Glomerular endothelial cell (primary cell): ENCODE data around the gene LONP1. TPM values are rescaled to one million over a fixed set of nuclear protein-coding genes. Genes with fewer than 3 reads are reported as not detected.
"Not testable (repeated sequence)": the region's sequence is repeated elsewhere in the genome, so short reads cannot be mapped to it uniquely, and the experiment has no call there.

Experiments used
- DNase-seq: peaks from one replicate; pipeline ENCODE4 v3.0.0-alpha.2; 2011; ENCODE audit warnings: low read depth, low spot score; ENCODE audit errors: extremely low read depth
- total RNA-seq: library from RNA; depleted of rRNA; stranded (reverse); fragments of >200 nt; gene quantifications from 2 replicates; pipeline ENCODE4 v1.2.3, GENCODE V29; 2015

The LONP1 gene, protein sequence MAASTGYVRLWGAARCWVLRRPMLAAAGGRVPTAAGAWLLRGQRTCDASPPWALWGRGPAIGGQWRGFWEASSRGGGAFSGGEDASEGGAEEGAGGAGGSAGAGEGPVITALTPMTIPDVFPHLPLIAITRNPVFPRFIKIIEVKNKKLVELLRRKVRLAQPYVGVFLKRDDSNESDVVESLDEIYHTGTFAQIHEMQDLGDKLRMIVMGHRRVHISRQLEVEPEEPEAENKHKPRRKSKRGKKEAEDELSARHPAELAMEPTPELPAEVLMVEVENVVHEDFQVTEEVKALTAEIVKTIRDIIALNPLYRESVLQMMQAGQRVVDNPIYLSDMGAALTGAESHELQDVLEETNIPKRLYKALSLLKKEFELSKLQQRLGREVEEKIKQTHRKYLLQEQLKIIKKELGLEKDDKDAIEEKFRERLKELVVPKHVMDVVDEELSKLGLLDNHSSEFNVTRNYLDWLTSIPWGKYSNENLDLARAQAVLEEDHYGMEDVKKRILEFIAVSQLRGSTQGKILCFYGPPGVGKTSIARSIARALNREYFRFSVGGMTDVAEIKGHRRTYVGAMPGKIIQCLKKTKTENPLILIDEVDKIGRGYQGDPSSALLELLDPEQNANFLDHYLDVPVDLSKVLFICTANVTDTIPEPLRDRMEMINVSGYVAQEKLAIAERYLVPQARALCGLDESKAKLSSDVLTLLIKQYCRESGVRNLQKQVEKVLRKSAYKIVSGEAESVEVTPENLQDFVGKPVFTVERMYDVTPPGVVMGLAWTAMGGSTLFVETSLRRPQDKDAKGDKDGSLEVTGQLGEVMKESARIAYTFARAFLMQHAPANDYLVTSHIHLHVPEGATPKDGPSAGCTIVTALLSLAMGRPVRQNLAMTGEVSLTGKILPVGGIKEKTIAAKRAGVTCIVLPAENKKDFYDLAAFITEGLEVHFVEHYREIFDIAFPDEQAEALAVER
- 75.9 and 123 TPM in 2 replicates for total RNA-seq

DNA sequence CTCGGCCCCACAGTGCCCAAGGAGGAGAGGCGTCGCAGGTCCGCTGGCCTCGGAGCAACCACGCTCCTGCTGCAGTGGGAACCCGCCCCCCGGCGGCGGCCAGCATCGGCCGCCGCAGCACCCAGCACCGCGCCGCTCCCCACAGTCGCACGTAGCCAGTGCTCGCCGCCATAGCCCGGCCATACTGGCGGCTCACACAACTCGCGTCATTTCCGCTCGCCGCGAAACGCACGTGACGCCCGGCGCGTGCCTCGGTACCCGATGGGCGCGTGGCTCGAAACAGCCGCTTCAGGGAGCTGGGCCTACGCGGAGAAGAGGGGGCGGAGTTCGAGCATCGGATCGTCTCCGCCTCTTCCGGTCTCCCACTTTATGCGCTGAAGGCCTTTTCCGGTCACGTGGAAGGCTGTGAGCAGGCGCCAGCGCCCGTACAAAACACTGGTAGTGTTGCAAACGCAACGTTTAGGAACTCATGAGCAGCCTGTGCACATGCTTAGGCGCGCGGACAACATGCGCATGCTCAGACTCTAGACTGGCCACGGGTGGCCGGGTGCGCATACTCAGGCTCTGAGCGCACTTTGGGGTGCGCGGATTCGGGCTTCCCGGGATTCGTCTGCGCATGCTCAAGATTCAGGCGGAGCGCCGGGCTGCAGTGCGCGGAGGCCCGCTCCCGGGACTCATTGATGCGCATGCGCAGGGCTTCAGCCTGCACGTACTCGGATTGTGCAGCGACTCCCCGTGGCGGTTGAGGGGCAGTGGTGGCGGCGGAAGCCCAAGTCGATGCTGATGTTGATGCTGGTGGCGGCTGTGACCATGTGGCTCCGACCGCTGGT lies at the start of gene LONP1, which contains the start of gene CATSPERD:
TSS of gene LONP1 (minus strand) at position 186 of the 830 bp plus-strand sequence. CDS start at position 172, 14 bp downstream.
TSS of gene CATSPERD (plus strand) at position 677 of the 830 bp plus-strand sequence. CDS start at position 778, 101 bp downstream.
- peak; percentile 91 for DNase-seq

DNA sequence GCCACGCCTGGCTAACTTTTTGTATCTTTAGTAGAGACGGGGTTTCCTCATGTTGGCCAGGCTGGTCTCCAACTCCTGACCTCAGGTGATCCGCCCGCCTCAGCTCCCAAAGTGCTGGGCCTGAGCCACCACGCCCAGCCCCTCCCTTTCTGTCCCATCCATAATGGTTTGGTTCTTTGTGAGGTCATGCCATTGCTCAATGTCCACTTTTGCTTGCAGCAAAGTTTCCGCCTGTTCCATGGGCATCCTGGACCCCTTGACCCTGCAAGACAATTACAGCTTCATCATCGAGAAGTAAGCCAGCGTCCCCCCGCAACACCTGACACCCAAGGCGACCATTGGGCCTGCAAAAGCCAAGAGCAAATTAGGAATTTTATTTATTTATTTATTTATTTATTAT lies 48.0 kb upstream of the LONP1 start:
- DNase-seq = no peak

DNA sequence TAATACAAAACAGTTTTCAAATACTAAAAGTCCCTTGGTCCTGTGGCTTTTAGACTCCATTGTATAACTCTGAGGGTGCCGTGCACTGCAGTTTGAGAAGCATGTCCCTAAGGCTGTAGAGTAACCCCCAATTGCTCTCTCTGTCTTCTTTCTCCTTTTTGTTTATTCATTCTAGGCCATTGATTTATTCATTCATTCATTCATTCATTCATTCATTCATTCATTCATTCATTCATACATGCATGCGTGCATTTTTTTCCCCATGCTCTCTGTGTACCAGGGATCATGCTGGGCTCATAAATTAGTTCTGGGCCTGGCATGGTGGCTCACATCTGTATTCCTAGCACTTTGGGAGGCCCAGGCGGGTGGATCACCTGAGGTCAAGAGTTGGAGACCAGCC lies 45.3 kb upstream of the LONP1 start:
- no peak for DNase-seq

DNA sequence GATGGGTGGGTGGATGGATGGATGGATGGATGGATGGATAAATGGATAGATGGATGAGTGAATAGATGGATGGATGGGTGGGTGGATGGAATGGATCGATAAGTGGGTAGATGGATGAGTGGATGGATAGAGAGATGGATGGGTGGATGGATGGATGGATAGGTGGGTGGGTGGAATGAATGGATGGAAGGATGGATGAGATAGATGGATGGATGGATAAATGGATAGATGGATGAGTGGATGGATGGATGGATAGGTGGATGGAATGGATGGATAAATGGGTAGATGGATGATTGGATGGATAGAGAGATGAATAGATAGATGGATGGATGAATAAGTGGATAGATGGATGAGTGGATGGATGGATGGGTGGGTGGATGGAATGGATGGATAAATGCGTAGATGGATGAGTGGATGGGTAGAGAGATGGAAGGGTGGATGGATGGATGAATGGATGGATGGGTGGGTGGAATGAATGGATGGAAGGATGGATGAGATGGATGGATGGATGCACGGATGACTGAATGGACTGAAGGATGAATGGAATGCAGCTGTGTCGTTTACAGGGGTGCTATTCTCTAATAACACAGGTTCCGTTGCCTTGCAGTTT lies 42.8 kb upstream of the LONP1 start:
- DNase-seq = no peak

DNA sequence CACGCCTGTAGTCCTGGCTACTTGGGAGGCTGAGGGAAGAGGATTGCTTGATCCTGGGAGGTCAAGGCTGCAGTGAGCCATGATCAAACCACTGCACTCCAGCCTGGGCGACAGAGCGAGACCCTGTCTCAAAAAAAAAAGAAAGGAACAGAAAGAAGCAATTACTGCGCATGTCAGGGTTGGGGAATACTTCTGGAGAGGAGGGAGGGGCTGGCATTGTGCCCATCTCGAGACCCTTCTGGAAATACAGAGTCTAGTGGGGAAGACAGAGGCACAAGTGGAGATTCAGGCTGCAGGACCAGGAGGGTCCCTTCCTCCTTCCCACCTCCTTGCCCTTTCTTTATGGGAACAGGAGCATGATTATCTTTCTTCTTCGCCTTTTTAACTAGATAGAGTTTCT lies 33.8 kb upstream of the LONP1 start:
- DNase-seq = no peak

DNA sequence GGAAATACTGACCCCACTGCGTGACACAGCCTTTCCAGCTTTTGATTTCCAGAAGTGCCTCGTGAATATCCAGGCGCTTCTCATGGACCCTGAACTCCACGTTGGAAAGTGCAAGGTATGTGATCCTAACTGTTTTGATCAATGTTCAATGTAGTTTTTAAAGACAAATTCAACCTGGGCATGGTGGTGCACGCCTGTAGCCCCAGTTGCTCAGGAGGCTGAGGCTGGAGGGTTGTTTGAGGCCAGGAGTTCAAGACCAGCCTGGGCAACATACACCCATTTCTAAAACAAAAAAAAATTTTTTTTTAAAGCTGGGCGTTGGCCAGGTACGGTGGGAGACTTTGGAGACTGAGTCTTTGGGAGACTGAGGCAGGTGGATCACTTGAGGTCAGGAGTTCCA lies 31.8 kb upstream of the LONP1 start:
- DNase-seq = no peak

DNA sequence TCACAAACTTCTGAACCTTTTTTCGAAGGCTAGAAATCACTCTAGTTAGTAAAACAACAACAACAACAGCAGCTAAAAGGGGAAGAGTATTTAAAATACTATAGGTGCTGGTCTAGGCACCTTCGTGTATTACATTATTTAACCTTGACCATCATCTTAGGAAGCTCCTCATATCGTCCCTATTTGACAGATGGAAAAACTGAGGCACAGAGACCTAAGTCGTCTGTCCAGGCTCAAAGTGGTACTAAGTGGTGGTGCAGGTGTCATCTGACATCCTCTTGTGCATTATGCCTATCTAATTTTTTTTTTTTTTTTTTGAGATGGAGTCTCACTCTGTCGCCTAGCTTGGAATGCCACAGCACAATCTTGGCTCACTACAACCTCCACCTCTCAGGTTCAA lies 29.6 kb upstream of the LONP1 start:
- no peak for DNase-seq

DNA sequence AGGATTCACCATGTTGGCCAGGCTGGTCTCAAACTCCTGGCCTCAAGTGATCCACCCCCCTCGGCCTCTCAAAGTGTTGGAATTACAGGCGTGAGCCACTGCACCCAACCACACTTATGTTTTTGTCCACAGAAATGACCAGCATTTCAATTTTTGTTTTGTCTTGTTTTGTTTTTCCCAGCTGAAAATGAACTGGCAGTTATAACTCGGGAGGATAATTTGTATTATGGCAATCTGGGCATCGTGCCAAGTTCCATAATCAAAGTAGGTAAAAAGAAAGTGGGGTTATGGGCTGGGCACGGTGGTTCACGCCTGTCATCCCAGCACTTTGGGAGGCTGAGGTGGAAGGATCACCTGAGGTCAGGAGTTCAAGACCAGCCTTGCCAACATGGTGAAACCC lies 29.0 kb upstream of the LONP1 start:
- not testable (repeated sequence) for DNase-seq

DNA sequence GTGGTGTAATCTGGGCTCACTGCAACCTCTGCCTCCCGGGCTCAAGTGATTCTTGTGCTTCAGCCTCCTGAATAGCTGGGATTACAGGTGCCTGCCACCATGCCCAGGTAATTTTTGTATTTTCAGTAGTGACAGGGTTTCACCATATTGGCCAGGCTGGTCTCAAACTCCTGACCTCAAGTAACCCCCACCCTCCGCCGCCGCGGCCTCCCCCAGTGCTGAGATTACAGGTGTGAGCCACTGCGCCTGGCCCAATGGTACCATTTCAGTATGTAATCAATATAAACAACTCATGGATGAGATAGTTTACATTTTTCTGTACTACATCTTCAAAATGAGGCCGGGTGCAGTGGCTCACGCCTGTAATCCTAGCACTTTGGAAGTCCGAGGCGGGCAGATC lies 25.1 kb upstream of the LONP1 start:
- DNase-seq = not testable (repeated sequence)

DNA sequence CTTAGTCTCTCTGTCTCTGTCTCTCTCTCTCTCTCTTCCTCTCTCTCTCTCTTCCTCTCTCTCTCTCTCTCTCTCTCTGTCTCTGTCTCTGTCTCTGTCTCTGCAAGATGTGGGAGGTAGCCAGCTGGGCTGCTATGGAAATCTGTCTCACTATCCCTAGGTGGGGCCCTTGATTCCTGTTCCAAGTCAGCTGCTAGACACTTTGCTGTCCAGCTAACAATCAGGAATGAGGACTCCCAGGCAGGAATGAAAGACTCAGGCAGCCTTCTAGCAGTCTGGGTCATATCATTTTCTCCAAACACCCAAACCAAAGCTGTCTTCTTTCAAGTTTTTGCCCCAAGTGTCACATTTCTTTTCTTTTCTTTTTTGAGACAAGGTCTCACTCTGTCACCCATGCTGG lies 23.7 kb upstream of the LONP1 start:
- DNase-seq = no peak

DNA sequence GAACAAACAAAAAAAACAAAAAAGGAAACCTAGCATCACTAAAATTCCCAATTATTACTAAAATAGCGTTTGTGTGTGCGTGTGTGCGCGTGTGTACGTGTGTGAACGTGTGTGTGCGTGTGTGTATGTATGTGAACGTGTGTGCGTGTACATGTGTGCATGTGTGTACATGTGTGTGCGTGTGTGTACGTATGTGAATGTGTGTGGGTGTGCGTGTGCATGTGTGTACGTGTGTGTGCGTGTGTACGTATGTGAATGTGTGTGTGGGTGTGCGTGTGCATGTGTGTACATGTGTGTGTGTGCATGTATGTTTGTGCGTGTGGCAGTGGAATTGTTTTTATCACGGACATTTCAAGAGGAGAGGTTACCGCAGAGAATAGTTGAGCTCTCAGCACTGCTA lies 22.1 kb upstream of the LONP1 start:
- DNase-seq = no peak

DNA sequence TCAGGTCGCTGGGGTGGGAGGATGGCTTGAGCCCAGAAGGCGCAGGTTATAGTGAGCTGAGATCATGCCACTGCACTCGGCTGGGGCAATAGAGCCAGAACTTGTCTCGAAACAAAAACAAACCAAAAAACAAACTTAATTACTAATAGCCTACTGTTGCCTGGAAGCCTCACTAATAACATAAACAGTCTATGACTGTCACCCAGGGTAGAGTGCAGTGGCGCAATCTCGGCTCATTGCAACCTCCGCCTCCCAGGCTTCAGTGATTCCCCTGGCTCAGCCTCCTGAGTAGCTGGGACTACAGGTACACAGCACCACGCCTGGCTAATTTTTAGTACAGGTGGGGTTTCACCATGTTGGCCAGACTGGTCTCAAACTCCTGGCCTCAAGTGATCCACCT lies 18.5 kb upstream of the LONP1 start:
- DNase-seq = no peak

DNA sequence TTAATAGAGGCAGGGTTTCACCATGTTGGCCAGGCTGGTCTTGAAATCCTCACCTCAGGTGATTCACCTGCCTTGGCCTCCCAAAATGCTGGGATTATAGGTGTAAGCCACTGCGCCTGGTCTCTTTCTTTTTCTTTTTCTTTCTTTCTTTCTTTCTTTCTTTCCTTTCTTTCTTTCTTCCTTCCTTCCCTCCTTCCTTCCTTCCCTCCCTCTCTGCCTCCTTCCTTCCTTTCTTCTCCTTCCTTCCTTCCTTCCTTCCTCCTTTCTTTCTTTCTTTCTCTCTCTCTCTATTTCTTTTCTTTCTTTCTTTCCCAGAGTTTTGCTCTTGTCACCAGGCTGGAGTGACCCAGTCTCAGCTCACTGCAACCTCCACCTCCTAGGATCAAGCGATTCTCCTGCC lies 13.2 kb upstream of the LONP1 start:
- DNase-seq = not testable (repeated sequence)

DNA sequence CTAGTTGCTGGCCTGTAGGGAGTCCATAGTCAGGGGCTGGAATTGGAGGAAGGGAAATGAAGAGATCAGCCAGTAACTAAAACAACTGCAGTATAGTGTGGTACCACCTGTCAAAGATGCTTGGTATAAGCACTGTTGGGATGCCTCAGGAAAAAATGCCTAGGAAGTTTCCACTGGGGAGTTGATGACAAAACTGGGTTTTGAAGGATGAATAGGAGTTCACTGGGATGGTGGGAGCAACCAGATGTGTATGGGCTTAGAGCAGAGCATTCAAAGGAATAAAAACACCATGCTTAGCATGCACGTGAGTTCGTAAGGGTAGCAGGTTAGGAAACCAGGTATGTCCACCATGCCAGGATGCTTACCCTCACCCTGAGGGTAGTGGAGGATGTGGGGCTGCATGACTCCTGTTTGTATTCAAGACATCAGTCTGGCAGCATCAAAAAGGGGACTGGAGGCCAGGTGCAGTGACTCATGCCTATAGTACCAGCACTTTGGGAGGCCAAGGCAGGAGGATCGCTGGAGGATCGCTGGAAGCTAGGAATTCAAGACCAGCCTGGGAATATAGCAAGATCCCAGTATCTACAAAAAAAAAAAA lies 7.6 kb upstream of the LONP1 start:
- DNase-seq = no peak

DNA sequence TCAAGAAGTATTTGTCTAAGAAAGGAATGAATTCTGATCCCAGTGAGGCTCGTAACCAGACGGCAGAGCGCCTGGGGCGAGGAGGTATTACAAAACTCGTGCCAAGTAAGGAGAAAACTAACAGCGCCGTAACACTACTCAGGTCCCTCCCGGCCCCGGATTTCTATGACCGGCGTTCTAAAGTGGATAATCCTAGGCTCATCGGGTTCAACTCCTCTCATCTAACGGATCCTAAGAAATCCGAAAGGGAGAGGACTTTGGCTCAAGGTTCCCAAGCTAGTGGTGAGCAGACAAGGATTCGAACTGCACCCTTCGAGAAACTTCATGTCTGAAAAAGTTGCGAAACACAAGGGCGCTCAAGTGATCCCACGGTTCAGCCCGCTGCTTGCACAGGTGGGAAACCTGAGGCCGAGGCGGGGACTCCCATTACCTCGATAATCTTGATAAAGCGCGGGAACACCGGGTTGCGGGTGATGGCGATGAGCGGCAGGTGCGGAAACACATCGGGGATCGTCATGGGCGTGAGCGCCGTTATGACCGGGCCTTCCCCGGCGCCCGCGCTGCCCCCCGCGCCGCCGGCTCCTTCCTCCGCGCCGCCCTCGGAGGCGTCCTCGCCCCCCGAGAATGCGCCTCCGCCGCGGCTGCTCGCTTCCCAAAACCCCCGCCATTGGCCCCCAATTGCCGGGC lies 529 bp downstream of the LONP1 start:
- DNase-seq = no peak

DNA sequence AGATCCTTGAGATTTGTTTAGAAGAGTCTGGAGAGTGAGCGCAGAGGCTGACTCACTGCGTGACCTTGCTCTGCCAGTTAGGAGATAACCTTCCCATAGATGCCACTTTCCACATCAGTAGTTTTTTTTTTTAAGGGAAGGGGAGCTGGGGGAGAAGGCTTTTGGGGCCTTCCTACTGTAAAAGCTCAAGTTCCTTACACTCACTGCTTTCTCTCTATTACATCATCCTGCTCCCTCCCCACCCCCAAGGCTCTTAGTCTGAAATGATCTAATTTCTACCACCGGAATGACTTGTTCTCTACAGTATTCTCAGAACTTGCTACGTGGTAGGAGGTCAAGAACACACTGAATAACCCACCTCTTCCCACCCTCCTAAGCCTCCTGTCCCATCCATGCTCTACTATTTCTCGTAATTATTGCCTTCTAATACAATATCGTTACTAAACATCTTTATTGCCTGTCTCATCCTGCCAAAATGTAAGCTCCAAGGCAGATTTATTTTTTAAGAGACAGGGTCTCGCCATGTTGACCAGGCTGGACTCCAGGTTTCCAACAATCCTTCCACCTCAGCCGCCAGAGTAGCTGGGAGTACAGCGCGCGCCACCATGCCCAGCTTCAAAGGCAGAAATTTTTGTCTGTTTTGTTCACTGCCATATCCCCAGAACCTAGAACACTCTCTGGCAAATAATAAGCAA lies 1.2 kb downstream of the LONP1 start:
- DNase-seq = peak; percentile 14

DNA sequence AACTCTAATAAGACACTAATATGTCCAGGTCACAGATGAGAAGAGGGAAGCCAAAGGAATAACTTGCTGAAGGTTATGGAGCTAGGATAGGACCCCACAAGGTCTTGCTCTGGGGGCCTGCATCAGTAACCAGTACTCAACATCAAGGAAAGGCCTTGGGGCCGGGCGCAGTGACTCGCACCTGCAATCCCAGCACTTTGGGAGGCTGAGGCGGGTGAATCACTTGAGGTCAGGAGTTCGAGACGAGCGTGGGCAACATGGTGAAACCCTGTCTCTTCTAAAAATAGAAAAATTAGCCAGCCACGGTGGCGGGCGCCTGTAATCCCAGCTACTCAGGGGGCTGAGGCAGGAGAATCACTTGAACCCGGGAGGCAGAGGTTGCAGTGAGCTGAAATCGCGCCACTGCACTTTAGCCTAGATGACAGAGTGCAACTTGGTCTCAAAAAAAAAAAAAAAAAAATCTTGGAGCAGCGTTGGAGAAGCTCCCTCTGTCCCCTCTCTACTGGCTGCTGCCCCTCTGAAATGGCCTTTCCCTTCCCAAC lies 1.8 kb downstream of the LONP1 start:
- DNase-seq = no peak

DNA sequence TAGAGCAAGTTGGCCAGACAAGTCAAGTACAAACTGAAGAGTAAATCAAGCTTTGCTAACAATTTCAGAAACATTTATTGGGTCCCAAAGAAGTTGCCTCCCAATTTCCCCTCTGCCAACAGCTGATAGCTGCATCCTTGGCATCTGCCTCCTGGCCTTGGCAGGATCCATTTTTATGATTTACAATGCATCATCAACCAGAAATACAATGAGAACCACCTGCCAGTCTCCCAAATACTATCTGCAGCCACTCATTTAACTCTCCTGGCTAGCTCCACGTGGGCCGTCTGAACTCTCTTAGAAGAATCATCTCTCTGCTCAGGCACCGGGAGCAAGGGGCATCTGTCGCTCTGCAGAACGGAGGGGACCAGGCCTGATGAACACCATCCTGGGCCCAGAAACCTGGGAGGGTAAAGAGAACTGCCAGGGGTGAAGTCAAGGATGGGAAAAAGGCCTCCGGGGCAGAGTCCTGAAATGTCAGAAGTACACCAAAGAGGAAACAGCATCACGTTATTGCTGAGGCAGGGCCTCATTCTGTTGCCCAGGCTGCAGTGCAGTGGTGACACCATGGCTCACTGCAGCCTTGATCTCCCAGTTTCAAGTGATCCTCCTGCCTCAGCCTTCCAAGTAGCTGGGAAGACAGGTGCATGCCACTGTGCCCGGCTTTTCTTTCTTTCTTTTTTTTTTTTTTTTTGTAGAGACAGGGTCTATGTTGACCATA lies 2.6 kb downstream of the LONP1 start:
- DNase-seq = no peak
